OCI-LY1 (cell line): Measurements from ENCODE around the gene DTX2.

ENCODE experiments used
- H2AFZ ChIP-seq: fragments of 200-600 bp; sonication (generic), shearing (Covaris generic); 2 replicates; pipeline ENCODE4 v1.6.0; 2014; ENCODE audit warnings: antibody characterized with exemption, mild to moderate bottlenecking, low read length
- H3F3A ChIP-seq: fragments of 200-600 bp; sonication (generic), shearing (Covaris generic); 2 replicates; pipeline ENCODE4 v1.6.0; 2014; ENCODE audit warnings: mild to moderate bottlenecking, antibody characterized with exemption, low read length, moderate library complexity; ENCODE audit not compliant: insufficient read depth
- H3K27ac ChIP-seq: fragments of 200-600 bp; sonication (generic); 2 replicates; pipeline ENCODE4 v1.5.1; 2014; ENCODE audit warnings: low read length, mixed run types, mild to moderate bottlenecking, low read depth; ENCODE audit not compliant: poor library complexity, severe bottlenecking
- H3K27me3 ChIP-seq: fragments of 200-600 bp; sonication (generic); 2 replicates; pipeline ENCODE4 v1.6.0; 2014; ENCODE audit warnings: antibody characterized with exemption, mild to moderate bottlenecking, low read length, moderate library complexity; ENCODE audit not compliant: insufficient read depth
- H3K36me3 ChIP-seq: fragments of 200-600 bp; sonication (generic); 2 replicates; pipeline ENCODE4 v1.6.1; 2014; ENCODE audit warnings: mild to moderate bottlenecking, antibody characterized with exemption, low read length, moderate library complexity, mixed read lengths; ENCODE audit not compliant: insufficient read depth
- H3K4me1 ChIP-seq: fragments of 200-600 bp; sonication (generic); 2 replicates; pipeline ENCODE4 v1.5.1; 2014; ENCODE audit warnings: mild to moderate bottlenecking, low read length, moderate library complexity; ENCODE audit not compliant: insufficient read depth, severe bottlenecking
- H3K4me2 ChIP-seq: fragments of 200-600 bp; sonication (generic), shearing (Covaris generic); 2 replicates; pipeline ENCODE4 v1.6.1; 2014; ENCODE audit warnings: low read length
- H3K4me3 ChIP-seq: fragments of 200-600 bp; sonication (generic); 2 replicates; pipeline ENCODE4 v1.5.1; 2014; ENCODE audit warnings: low read length, low read depth, mild to moderate bottlenecking, mixed read lengths; ENCODE audit not compliant: poor library complexity, severe bottlenecking
- H3K79me2 ChIP-seq: fragments of 200-600 bp; shearing (Covaris generic); 2 replicates; pipeline ENCODE4 v1.6.1; 2016; ENCODE audit warnings: mixed run types, low read length, mixed read lengths; ENCODE audit not compliant: insufficient read depth
- H3K9ac ChIP-seq: fragments of 200-600 bp; sonication (generic), shearing (Covaris generic); 2 replicates; pipeline ENCODE4 v1.6.1; 2014; ENCODE audit warnings: mild to moderate bottlenecking, low read length, mixed read lengths
- H3K9me2 ChIP-seq: fragments of 200-600 bp; sonication (generic), shearing (Covaris generic); 2 replicates; pipeline ENCODE4 v1.6.1; 2014; ENCODE audit warnings: low read depth, mild to moderate bottlenecking, low read length, mixed read lengths
- H3K9me3 ChIP-seq: fragments of 200-600 bp; shearing (Covaris generic); 2 replicates; pipeline ENCODE4 v1.6.1; 2014; ENCODE audit warnings: low read length, mixed read lengths
- H4K20me1 ChIP-seq: fragments of 200-600 bp; sonication (generic), shearing (Covaris generic); 2 replicates; pipeline ENCODE4 v1.6.0; 2016; ENCODE audit warnings: mild to moderate bottlenecking, low read length; ENCODE audit not compliant: insufficient read depth
- EZH2 ChIP-seq: fragments of 200-600 bp; sonication (generic), shearing (Covaris generic); IDR thresholded peaks from 2 replicates; pipeline ENCODE4 v1.8.0; 2017; ENCODE audit warnings: borderline replicate concordance, mixed run types, mild to moderate bottlenecking, antibody characterized with exemption, low read length, moderate library complexity, mixed read lengths
- TF ChIP-seq, protein P1 (sequence below): fragments of 200-600 bp; sonication (generic), shearing (Covaris generic); IDR thresholded peaks from 2 replicates; pipeline ENCODE4 v1.5.1; 2017; ENCODE audit warnings: mild to moderate bottlenecking, antibody characterized with exemption, low read length, moderate library complexity, mixed read lengths

DTX2 gene

GRCh38 chr7:76428868-76429805 lies 32.4 kb upstream of the DTX2 start:
- no peak for TF ChIP-seq EZH2
- TF ChIP-seq, protein P1, sequence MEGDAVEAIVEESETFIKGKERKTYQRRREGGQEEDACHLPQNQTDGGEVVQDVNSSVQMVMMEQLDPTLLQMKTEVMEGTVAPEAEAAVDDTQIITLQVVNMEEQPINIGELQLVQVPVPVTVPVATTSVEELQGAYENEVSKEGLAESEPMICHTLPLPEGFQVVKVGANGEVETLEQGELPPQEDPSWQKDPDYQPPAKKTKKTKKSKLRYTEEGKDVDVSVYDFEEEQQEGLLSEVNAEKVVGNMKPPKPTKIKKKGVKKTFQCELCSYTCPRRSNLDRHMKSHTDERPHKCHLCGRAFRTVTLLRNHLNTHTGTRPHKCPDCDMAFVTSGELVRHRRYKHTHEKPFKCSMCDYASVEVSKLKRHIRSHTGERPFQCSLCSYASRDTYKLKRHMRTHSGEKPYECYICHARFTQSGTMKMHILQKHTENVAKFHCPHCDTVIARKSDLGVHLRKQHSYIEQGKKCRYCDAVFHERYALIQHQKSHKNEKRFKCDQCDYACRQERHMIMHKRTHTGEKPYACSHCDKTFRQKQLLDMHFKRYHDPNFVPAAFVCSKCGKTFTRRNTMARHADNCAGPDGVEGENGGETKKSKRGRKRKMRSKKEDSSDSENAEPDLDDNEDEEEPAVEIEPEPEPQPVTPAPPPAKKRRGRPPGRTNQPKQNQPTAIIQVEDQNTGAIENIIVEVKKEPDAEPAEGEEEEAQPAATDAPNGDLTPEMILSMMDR = no peak
- Histone ChIP-seq H3F3A (no peaks in the 10 kb centered on the region), H3K9me3 (no peaks in the 10 kb centered on the region), H2AFZ (no peak overlapping the region), H3K4me3 (no peak overlapping the region), H3K27ac (no peak overlapping the region), H3K79me2 (no peaks in the 10 kb centered on the region), H4K20me1 (no peaks in the 10 kb centered on the region), H3K9ac (no peak overlapping the region), H3K27me3 (no peaks in the 10 kb centered on the region; the same call in 1 of the 2 replicates), H3K36me3 (no peaks in the 10 kb centered on the region), H3K4me1 (no peaks in the 10 kb centered on the region), H3K9me2 (no peaks in the 10 kb centered on the region), H3K4me2 (no peak overlapping the region)

GRCh38 chr7:76430211-76430610 lies 31.3 kb upstream of the DTX2 start:
- Histone ChIP-seq H3K4me3 (no peak overlapping the region), H3K4me2 (no peak overlapping the region), H3K79me2 (no peaks in the 10 kb centered on the region), H3K9ac (no peak overlapping the region), H3K9me3 (no peaks in the 10 kb centered on the region), H3K4me1 (no peaks in the 10 kb centered on the region), H3K36me3 (no peaks in the 10 kb centered on the region), H2AFZ (no peak overlapping the region), H3F3A (no peaks in the 10 kb centered on the region), H3K9me2 (no peaks in the 10 kb centered on the region), H3K27me3 (no peaks in the 10 kb centered on the region; the same call in 1 of the 2 replicates), H4K20me1 (no peaks in the 10 kb centered on the region), H3K27ac (no peak overlapping the region)
- TF ChIP-seq, protein P1 = no peak
- no peak for TF ChIP-seq EZH2

- Histone ChIP-seq H2AFZ (no peak overlapping the region), H3K79me2 (no peaks in the 10 kb centered on the region), H3K9me2 (no peaks in the 10 kb centered on the region), H3K4me1 (no peaks in the 10 kb centered on the region), H3F3A (no peaks in the 10 kb centered on the region), H3K27me3 (no peaks in the 10 kb centered on the region; the same call in 1 of the 2 replicates), H3K4me3 (no peak overlapping the region), H3K9ac (no peak overlapping the region), H3K9me3 (no peaks in the 10 kb centered on the region), H4K20me1 (no peaks in the 10 kb centered on the region), H3K27ac (no peak overlapping the region), H3K4me2 (no peak overlapping the region), H3K36me3 (no peaks in the 10 kb centered on the region)
- no peak for TF ChIP-seq EZH2
- TF ChIP-seq, protein P1 = no peak
These were observed 30.7 kb upstream of the DTX2 start for GRCh38 chr7:76430836-76431235.
